Measurements from ENCODE around the gene CADPS2. TPM values are rescaled to one million over a fixed set of nuclear protein-coding genes. Genes with fewer than 3 reads are reported as not detected.

The CADPS2 gene
- total and polyA plus RNA-seq, 2 of the 8 experiments (the other 6 are each of a cell fraction or from before 2014, with no cell fraction given) = 8.9 to 22.3 TPM

DNA sequence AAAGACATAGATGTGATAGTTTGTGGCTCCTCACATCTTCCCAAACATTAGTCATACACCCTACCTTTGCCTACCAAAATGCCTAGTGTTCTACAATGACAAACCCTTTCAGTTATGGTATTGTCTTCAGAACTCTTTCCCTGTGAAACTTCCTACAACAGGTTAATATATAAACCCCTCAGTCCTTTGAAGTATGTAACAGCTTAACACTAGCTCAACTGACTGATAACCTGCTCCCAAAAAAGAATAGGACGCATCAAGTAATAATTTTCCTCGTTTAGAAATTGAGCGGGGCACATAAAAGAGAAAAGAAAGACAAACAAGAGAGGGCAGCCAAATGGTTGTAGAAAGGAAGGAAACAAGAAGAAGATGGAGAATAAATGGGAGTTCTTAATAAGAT lies 133.7 kb downstream of the CADPS2 start (continued):
- TF ChIP-seq, protein P1, sequence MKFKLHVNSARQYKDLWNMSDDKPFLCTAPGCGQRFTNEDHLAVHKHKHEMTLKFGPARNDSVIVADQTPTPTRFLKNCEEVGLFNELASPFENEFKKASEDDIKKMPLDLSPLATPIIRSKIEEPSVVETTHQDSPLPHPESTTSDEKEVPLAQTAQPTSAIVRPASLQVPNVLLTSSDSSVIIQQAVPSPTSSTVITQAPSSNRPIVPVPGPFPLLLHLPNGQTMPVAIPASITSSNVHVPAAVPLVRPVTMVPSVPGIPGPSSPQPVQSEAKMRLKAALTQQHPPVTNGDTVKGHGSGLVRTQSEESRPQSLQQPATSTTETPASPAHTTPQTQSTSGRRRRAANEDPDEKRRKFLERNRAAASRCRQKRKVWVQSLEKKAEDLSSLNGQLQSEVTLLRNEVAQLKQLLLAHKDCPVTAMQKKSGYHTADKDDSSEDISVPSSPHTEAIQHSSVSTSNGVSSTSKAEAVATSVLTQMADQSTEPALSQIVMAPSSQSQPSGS (IDR thresholded peaks at IDR 0.05; ENCODE audit: low read length) = no peak

Measured in H1 (cell line).